ENCODE results near the gene PRRC1.

PRRC1 gene

GRCh38 chr5:127596501-127596900 lies 79.1 kb downstream of the PRRC1 start:
- Histone ChIP-seq H3K27ac (ENCODE audit: low read depth, low read length) (no peak overlapping the region), H3K4me1 (ENCODE audit: control insufficient read depth, insufficient read depth, low read length) (no peaks in the 10 kb centered on the region), H3K4me3 (ENCODE audit: low read depth, low read length) (no peak overlapping the region), H3K9me3 (ENCODE audit: control insufficient read depth, insufficient read depth, low read length) (no peaks in the 10 kb centered on the region), H3K36me3 (ENCODE audit: control insufficient read depth, insufficient read depth, low read length) (no peaks in the 10 kb centered on the region), H3K27me3 (ENCODE audit: control insufficient read depth, insufficient read depth, low read length) (no peaks in the 10 kb centered on the region), H3K9ac (ENCODE audit: low read depth, low read length) (no peak overlapping the region)

- Histone ChIP-seq H3K4me1 (ENCODE audit: control insufficient read depth, insufficient read depth, low read length) (no peaks in the 10 kb centered on the region; the same call in 1 of the 2 replicates), H3K9ac (ENCODE audit: low read depth, low read length) (no peak overlapping the region), H3K4me3 (ENCODE audit: low read depth, low read length) (no peak overlapping the region), H3K9me3 (ENCODE audit: control insufficient read depth, insufficient read depth, low read length) (no peaks in the 10 kb centered on the region), H3K27ac (ENCODE audit: low read depth, low read length) (no peak overlapping the region), H3K36me3 (ENCODE audit: control insufficient read depth, insufficient read depth, low read length) (no peaks in the 10 kb centered on the region), H3K27me3 (ENCODE audit: control insufficient read depth, insufficient read depth, low read length) (no peaks in the 10 kb centered on the region)
Observed at GRCh38 chr5:127599320-127599719, 81.9 kb downstream of the PRRC1 start.

- Histone ChIP-seq H3K9ac (ENCODE audit: low read depth, low read length) (no peak overlapping the region), H3K4me3 (ENCODE audit: low read depth, low read length) (no peak overlapping the region), H3K27ac (ENCODE audit: low read depth, low read length) (no peak overlapping the region), H3K9me3 (ENCODE audit: control insufficient read depth, insufficient read depth, low read length) (no peaks in the 10 kb centered on the region), H3K4me1 (ENCODE audit: control insufficient read depth, insufficient read depth, low read length) (no peaks in the 10 kb centered on the region; the same call in 1 of the 2 replicates), H3K27me3 (ENCODE audit: control insufficient read depth, insufficient read depth, low read length) (no peaks in the 10 kb centered on the region), H3K36me3 (ENCODE audit: control insufficient read depth, insufficient read depth, low read length) (no peaks in the 10 kb centered on the region)
Observed at GRCh38 chr5:127599847-127600246, 82.4 kb downstream of the PRRC1 start.

GRCh38 chr5:127601111-127601510 lies 83.7 kb downstream of the PRRC1 start:
- Histone ChIP-seq H3K27me3 (ENCODE audit: control insufficient read depth, insufficient read depth, low read length) (no peaks in the 10 kb centered on the region), H3K27ac (ENCODE audit: low read depth, low read length) (no peak overlapping the region), H3K36me3 (ENCODE audit: control insufficient read depth, insufficient read depth, low read length) (no peaks in the 10 kb centered on the region), H3K4me1 (ENCODE audit: control insufficient read depth, insufficient read depth, low read length) (no peaks in the 10 kb centered on the region; the same call in 1 of the 2 replicates), H3K4me3 (ENCODE audit: low read depth, low read length) (no peak overlapping the region), H3K9ac (ENCODE audit: low read depth, low read length) (no peak overlapping the region), H3K9me3 (ENCODE audit: control insufficient read depth, insufficient read depth, low read length) (no peaks in the 10 kb centered on the region)

- Histone ChIP-seq H3K36me3 (ENCODE audit: control insufficient read depth, insufficient read depth, low read length) (no peaks in the 10 kb centered on the region), H3K4me1 (ENCODE audit: control insufficient read depth, insufficient read depth, low read length) (no peaks in the 10 kb centered on the region; the same call in 1 of the 2 replicates), H3K4me3 (ENCODE audit: low read depth, low read length) (no peak overlapping the region), H3K9me3 (ENCODE audit: control insufficient read depth, insufficient read depth, low read length) (no peaks in the 10 kb centered on the region), H3K27ac (ENCODE audit: low read depth, low read length) (no peak overlapping the region), H3K27me3 (ENCODE audit: control insufficient read depth, insufficient read depth, low read length) (no peaks in the 10 kb centered on the region), H3K9ac (ENCODE audit: low read depth, low read length) (no peak overlapping the region)
Observed at GRCh38 chr5:127601601-127602000, 84.2 kb downstream of the PRRC1 start.

GRCh38 chr5:127602481-127602880 lies 85.0 kb downstream of the PRRC1 start:
- Histone ChIP-seq H3K27me3 (ENCODE audit: control insufficient read depth, insufficient read depth, low read length) (no peaks in the 10 kb centered on the region), H3K9ac (ENCODE audit: low read depth, low read length) (no peak overlapping the region), H3K9me3 (ENCODE audit: control insufficient read depth, insufficient read depth, low read length) (no peaks in the 10 kb centered on the region), H3K36me3 (ENCODE audit: control insufficient read depth, insufficient read depth, low read length) (no peaks in the 10 kb centered on the region), H3K4me1 (ENCODE audit: control insufficient read depth, insufficient read depth, low read length) (no peaks in the 10 kb centered on the region; the same call in 1 of the 2 replicates), H3K27ac (ENCODE audit: low read depth, low read length) (no peak overlapping the region), H3K4me3 (ENCODE audit: low read depth, low read length) (no peak overlapping the region)

GRCh38 chr5:127602896-127603844 lies 85.7 kb downstream of the PRRC1 start:
- Histone ChIP-seq H3K27me3 (ENCODE audit: control insufficient read depth, insufficient read depth, low read length) (no peaks in the 10 kb centered on the region), H3K9me3 (ENCODE audit: control insufficient read depth, insufficient read depth, low read length) (no peaks in the 10 kb centered on the region), H3K4me1 (ENCODE audit: control insufficient read depth, insufficient read depth, low read length) (no peaks in the 10 kb centered on the region; the same call in 1 of the 2 replicates), H3K4me3 (ENCODE audit: low read depth, low read length) (no peak overlapping the region), H3K36me3 (ENCODE audit: control insufficient read depth, insufficient read depth, low read length) (no peaks in the 10 kb centered on the region), H3K27ac (ENCODE audit: low read depth, low read length) (no peak overlapping the region), H3K9ac (ENCODE audit: low read depth, low read length) (no peak overlapping the region)
